Measurements from ENCODE around the gene MRPL49. TPM values are rescaled to one million over a fixed set of nuclear protein-coding genes. Genes with fewer than 3 reads are reported as not detected.

Gene MRPL49
- total and polyA plus RNA-seq, 2 of the 8 experiments (the other 6 are each of a cell fraction or from before 2014, with no cell fraction given): 54.0 to 84.8 TPM

DNA sequence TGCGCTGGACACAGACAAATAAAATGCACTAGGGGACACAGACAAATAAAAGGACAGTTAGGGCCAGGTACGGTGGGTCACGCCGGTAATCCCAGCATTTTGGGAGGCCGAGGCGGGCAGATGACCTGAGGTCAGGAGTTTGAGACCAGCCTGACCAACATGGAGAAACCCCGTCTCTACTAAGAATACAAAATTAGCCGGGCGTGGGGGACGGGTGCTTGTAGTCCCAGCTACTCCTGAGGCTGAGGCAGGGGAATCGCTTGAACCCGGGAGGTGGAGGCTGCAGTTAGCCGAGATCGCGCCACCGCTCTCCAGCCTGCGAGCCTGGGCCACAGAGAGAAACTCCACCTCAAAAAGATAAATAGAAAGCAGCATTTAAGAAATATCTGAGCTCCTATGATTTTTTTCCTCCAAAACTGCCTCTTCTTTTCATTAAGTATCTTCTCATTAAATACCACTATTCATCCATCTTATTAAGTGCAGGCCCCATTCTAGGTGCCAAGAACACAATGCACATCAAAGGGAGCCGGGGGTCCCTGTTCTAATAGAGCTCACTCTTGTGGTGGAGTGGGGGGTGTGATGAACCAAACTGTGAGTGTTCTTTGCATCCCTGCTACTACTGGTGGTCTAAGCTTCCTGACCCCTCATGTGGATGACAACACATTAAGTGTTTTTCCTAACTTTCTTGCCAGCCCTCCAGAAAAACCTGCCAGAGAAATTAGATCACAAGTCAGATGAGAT is 3.9 kb upstream of the MRPL49 start:
- peaks cover 16% of the 10 kb centered on the region for H3K79me1 ChIP-seq (ENCODE audit: low read depth, low read length)
- peaks cover 6 to 32% of the 10 kb centered on the region in 2 experiments for H3K79me2 ChIP-seq (ENCODE audit: control insufficient read depth in 1 of 2, insufficient read depth in 2 of 2, low read length in 2 of 2)
- 88% methylated on average over 18 of the region's 18 CpGs; no CpG with 5 or more reads in 1 of the 2 experiments for WGBS, 2 experiments (ENCODE audit: extremely low coverage in 1 of 2, insufficient coverage in 1 of 2, insufficient read length in 1 of 2, insufficient replicate concordance in 2 of 2, low coverage in 1 of 2, low lambda C conversion rate in 2 of 2, missing lambda C conversion rate in 1 of 2)
- H4K5ac ChIP-seq (ENCODE audit: insufficient read length, low read depth, low read length): no peak overlapping the region
- no peak overlapping the region for H3K27ac ChIP-seq (ENCODE audit: low read depth, low read length)
- H2BK20ac ChIP-seq (ENCODE audit: low read length): no peak overlapping the region
- no peak overlapping the region; a peak in 1 of 4 replicates for H3K4me2 ChIP-seq (ENCODE audit: insufficient read depth in 1 of 2, low read depth in 2 of 2, low read length in 2 of 2)
- no peak overlapping the region for H2BK12ac ChIP-seq (ENCODE audit: low read depth, low read length)
- no peaks in the 10 kb centered on the region for H3K27me3 ChIP-seq (replicated peaks in 1 of 4; ENCODE audit: control insufficient read depth in 3 of 4, extremely low read depth in 1 of 4, insufficient read depth in 3 of 4, low read length in 3 of 4)
- no peak overlapping the region for H3K9ac ChIP-seq (replicated peaks in 1 of 4; ENCODE audit: extremely low read depth in 1 of 4, low read depth in 3 of 4, low read length in 3 of 4)
- FAIRE-seq: no peak
- H2AFZ ChIP-seq (ENCODE audit: low read length): no peak overlapping the region
- no peak overlapping the region for H3K23ac ChIP-seq (ENCODE audit: insufficient read length)
- peaks cover 4 to 6% of the 10 kb centered on the region in 2 experiments for H4K20me1 ChIP-seq (replicated peaks in 1 of 2; ENCODE audit: control insufficient read depth in 1 of 2, insufficient read depth in 2 of 2, low read length in 2 of 2)
- peaks cover 8% of the 10 kb centered on the region; the same call in 1 of the 2 replicates for H3K23me2 ChIP-seq (ENCODE audit: low read depth, low read length)
- no peak overlapping the region for H2AK5ac ChIP-seq (ENCODE audit: low read depth, low read length)
- H3K18ac ChIP-seq (ENCODE audit: extremely low read depth, low read length): no peak overlapping the region
- DNase-seq (ENCODE audit: low read depth in 1 of 2, low spot score in 2 of 2): no peak
- no peak overlapping the region for H3K56ac ChIP-seq (replicated peaks; ENCODE audit: insufficient read length, low read depth, low read length)
- ChIA-PET POLR2A (ENCODE audit: partially characterized antibody) (interaction anchor here (0.7 to 17.4 kb wide), 25 partner anchors 9 to 483 kb away, joined by 3 to 305 read pairs (median 5); partner anchors contain the start of genes ARL2, CAPN1, CDCA5 and MALAT1), CTCF (ENCODE audit: partially characterized antibody) (interaction anchor here (0.6 to 2.2 kb wide), 13 partner anchors 9 to 144 kb away, joined by 3 to 12 read pairs (median 3); partner anchors contain the start of gene POLA2)
- H3K4me3 ChIP-seq (ENCODE audit: extremely low read depth in 1 of 4, insufficient read depth in 2 of 4, low read depth in 3 of 4, low read length in 4 of 4): no peak overlapping the region
- no peak overlapping the region for H3K4ac ChIP-seq (replicated peaks; ENCODE audit: insufficient read length, low read depth, low read length)
- no peak overlapping the region for H4K91ac ChIP-seq (replicated peaks; ENCODE audit: insufficient read length, low read length)
- H3K4me1 ChIP-seq (replicated peaks in 1 of 4; ENCODE audit: control insufficient read depth in 3 of 4, insufficient read depth in 4 of 4, low read length in 3 of 4): peaks cover 2 to 15% (median 10%) of the 10 kb centered on the region in 4 experiments
- H2BK15ac ChIP-seq (ENCODE audit: low read length): no peak overlapping the region
- H3K14ac ChIP-seq (ENCODE audit: insufficient read length): no peak overlapping the region
- TF ChIP-seq FOSL1 (IDR thresholded peaks at IDR 0.05; ENCODE audit: insufficient read depth, low read depth, low read length): no peak
- TF ChIP-seq, protein P1, sequence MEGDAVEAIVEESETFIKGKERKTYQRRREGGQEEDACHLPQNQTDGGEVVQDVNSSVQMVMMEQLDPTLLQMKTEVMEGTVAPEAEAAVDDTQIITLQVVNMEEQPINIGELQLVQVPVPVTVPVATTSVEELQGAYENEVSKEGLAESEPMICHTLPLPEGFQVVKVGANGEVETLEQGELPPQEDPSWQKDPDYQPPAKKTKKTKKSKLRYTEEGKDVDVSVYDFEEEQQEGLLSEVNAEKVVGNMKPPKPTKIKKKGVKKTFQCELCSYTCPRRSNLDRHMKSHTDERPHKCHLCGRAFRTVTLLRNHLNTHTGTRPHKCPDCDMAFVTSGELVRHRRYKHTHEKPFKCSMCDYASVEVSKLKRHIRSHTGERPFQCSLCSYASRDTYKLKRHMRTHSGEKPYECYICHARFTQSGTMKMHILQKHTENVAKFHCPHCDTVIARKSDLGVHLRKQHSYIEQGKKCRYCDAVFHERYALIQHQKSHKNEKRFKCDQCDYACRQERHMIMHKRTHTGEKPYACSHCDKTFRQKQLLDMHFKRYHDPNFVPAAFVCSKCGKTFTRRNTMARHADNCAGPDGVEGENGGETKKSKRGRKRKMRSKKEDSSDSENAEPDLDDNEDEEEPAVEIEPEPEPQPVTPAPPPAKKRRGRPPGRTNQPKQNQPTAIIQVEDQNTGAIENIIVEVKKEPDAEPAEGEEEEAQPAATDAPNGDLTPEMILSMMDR (IDR thresholded peaks at IDR 0.05; ENCODE audit: control extremely low read depth in 1 of 3, insufficient read depth in 1 of 3, low read depth in 1 of 3, low read length in 3 of 3): no peak
- TF ChIP-seq, protein P2, sequence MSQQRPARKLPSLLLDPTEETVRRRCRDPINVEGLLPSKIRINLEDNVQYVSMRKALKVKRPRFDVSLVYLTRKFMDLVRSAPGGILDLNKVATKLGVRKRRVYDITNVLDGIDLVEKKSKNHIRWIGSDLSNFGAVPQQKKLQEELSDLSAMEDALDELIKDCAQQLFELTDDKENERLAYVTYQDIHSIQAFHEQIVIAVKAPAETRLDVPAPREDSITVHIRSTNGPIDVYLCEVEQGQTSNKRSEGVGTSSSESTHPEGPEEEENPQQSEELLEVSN (IDR thresholded peaks at IDR 0.05): no peak
- TF ChIP-seq ZNF274 (IDR thresholded peaks at IDR 0.05; ENCODE audit: borderline replicate concordance, extremely low read depth, low read length): no peak
- TF ChIP-seq SP1 (IDR thresholded peaks at IDR 0.05; ENCODE audit: low read depth, low read length): no peak
- TF ChIP-seq RXRA (IDR thresholded peaks at IDR 0.05; ENCODE audit: insufficient read depth, low read depth, low read length): no peak
- TF ChIP-seq CHD1 (IDR thresholded peaks at IDR 0.05; ENCODE audit: low read depth, low read length): no peak
- no peak for TF ChIP-seq SRF (IDR thresholded peaks at IDR 0.05; ENCODE audit: low read depth, low read length)
- no peak overlapping the region for H2BK5ac ChIP-seq (ENCODE audit: low read depth, low read length)
- H2BK120ac ChIP-seq (replicated peaks; ENCODE audit: low read depth, low read length): no peak overlapping the region
- peaks cover 11 to 35% (median 18%) of the 10 kb centered on the region in 4 experiments for H3K36me3 ChIP-seq (ENCODE audit: control insufficient read depth in 2 of 4, insufficient read depth in 4 of 4, low read length in 3 of 4)
- H4K8ac ChIP-seq (ENCODE audit: extremely low read depth, insufficient read depth, low read length): peak overlapping the region; percentile 7; the same call in 1 of the 2 replicates
- no peaks in the 10 kb centered on the region for H3K9me3 ChIP-seq (ENCODE audit: insufficient read depth in 2 of 2, low read depth in 1 of 2, low read length in 1 of 2)

Data from H1 (cell line).